Vagina (tissue), 2 donors: ENCODE data around the gene FLT1.

Experiments used
- POLR2A ChIP-seq, 2 donors: fragments of 450-650 bp; IDR thresholded peaks; one replicate each; pipeline ENCODE4 v1.6.1; 2017; ENCODE audit warnings: antibody characterized with exemption in 2 of 2, mild to moderate bottlenecking in 2 of 2, moderate library complexity in 2 of 2
- POLR2AphosphoS5 ChIP-seq, 2 donors: sonication (generic); formaldehyde crosslinking; IDR thresholded peaks; one replicate each; pipeline ENCODE4 v1.9.0; 2017; ENCODE audit warnings: antibody characterized with exemption in 2 of 2, mild to moderate bottlenecking in 2 of 2, low read depth in 1 of 2; ENCODE audit not compliant: insufficient read depth in 1 of 2
- TF ChIP-seq, protein P1 (sequence below), 3 experiments: fragments of 450-650 bp in 2 of 3; fragments of 200-600 bp in 1 of 3; sonication (generic) in 1 of 3; IDR thresholded peaks; one replicate each; pipeline ENCODE4 v1.5.1; 2017 to 2019; ENCODE audit warnings: antibody characterized with exemption in 3 of 3, mild to moderate bottlenecking in 2 of 3, moderate library complexity in 2 of 3

DNA sequence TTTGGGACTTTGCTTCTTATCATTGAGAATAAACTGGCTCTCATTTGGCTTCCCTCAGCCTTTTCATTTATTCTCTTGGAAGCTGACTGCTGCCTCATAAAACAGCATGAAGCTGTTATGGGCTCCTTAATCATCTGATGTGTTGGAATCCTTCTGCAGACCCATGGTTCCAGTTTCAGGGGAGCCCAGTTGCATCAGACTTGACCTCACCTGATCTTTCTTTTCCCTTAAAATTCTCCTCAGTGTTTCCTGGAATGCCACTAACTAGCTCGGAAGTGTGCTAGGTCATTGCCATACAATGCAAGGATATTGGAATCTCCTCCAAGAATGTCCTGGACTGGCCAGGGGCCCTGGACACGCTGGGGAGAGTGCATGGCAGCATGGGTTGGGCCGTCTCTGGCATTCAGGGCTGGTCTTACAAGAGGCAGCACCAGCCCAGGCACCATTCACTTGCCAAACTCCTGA is 158.7 kb downstream of the FLT1 start:
- TF ChIP-seq, protein P1, sequence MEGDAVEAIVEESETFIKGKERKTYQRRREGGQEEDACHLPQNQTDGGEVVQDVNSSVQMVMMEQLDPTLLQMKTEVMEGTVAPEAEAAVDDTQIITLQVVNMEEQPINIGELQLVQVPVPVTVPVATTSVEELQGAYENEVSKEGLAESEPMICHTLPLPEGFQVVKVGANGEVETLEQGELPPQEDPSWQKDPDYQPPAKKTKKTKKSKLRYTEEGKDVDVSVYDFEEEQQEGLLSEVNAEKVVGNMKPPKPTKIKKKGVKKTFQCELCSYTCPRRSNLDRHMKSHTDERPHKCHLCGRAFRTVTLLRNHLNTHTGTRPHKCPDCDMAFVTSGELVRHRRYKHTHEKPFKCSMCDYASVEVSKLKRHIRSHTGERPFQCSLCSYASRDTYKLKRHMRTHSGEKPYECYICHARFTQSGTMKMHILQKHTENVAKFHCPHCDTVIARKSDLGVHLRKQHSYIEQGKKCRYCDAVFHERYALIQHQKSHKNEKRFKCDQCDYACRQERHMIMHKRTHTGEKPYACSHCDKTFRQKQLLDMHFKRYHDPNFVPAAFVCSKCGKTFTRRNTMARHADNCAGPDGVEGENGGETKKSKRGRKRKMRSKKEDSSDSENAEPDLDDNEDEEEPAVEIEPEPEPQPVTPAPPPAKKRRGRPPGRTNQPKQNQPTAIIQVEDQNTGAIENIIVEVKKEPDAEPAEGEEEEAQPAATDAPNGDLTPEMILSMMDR (IDR thresholded peaks at IDR 0.05): no peak
- TF ChIP-seq POLR2A (IDR thresholded peaks at IDR 0.05): no peak
- TF ChIP-seq POLR2AphosphoS5 (IDR thresholded peaks at IDR 0.05; ENCODE audit: insufficient read depth in 1 of 2, low read depth in 1 of 2): no peak
